ENCODE results near the gene CTSK.

GRCh38 chr1:150820730-150821512 lies 12.9 kb upstream of the CTSK start:
- TF ChIP-seq GATA2 (IDR thresholded peaks at IDR 0.05; ENCODE audit: low read depth, low read length) (no peak), GATA3 (IDR thresholded peaks at IDR 0.05; ENCODE audit: low read depth, low read length) (no peak)
